Measurements from ENCODE around the gene FTCD. TPM values are rescaled to one million over a fixed set of nuclear protein-coding genes. Genes with fewer than 3 reads are reported as not detected.

Gene FTCD
- total and polyA plus RNA-seq, 2 of the 4 experiments (the other 2 are of a cell fraction) = 0.55 TPM; not detected in 1

DNA sequence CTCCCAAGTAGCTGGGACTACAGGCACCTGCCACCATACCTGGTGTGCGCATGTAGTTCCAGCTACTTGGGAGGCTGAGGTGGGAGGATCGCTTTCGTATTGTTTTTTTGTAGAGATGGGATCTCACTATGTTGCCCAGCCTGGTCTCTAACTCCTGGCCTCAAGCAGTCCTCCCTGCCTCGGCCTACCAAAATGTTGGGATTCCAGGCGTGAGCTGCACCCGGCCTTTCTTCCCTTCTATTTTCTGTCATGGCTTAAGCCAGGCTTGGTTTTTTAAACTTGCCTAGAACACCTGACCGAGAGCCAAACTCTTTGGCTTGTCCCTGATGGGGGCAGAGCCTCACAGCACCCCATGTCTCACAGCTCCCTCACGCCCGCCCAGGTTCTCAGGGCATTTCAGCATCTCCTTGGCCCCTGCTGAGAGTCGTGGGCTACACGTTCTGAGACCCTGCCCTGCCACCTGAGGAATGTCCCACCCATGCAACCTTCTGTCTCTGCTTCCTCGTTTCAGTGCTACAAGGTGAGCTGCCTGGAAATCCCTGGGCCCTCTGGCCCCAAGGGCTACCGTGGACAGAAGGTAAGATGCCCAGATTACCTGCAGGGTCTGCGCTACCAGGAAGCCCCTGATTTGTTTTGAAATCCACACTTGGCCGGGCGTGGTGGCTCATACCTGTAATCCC is 41.7 kb downstream of the FTCD start (continued):
- TF ChIP-seq, protein P1, sequence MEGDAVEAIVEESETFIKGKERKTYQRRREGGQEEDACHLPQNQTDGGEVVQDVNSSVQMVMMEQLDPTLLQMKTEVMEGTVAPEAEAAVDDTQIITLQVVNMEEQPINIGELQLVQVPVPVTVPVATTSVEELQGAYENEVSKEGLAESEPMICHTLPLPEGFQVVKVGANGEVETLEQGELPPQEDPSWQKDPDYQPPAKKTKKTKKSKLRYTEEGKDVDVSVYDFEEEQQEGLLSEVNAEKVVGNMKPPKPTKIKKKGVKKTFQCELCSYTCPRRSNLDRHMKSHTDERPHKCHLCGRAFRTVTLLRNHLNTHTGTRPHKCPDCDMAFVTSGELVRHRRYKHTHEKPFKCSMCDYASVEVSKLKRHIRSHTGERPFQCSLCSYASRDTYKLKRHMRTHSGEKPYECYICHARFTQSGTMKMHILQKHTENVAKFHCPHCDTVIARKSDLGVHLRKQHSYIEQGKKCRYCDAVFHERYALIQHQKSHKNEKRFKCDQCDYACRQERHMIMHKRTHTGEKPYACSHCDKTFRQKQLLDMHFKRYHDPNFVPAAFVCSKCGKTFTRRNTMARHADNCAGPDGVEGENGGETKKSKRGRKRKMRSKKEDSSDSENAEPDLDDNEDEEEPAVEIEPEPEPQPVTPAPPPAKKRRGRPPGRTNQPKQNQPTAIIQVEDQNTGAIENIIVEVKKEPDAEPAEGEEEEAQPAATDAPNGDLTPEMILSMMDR (conservative IDR thresholded peaks at IDR 0.05; ENCODE audit: low read depth, low read length) = no peak
- TF ChIP-seq NFE2L2 (IDR thresholded peaks at IDR 0.05; ENCODE audit: low read depth, low read length) = no peak
- TF ChIP-seq POLR2A (IDR thresholded peaks at IDR 0.05; ENCODE audit: low read depth, low read length) = no peak

DNA sequence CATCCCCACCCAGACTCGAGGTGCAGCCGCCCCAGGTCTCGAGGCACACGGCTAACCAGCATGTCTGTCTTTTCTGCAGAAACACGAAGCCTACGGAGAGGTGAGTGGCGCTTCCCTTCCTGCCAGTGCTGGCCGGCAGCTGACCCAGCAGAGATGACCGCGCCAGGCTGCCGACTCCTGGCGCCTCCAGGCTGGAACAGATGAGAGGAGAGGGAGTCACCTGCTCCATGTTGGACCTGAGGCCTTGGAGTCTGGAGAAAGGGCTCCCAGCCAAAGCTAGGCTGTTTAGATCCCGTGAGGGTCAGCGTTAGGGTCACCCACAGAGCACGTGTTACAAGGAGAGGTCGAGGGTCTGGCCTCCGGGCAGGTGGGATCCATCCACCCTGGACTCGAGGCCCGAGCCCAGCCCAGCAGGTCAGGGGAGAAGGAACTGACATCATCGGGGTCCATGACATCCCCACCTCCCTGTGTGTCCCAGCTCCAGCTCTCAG is 42.6 kb downstream of the FTCD start:
- Histone ChIP-seq H3K4ac (ENCODE audit: low read depth, low read length) (no peak overlapping the region), H2AK9ac (replicated peaks; ENCODE audit: low read depth, low read length, poor library complexity) (peak overlapping the region; percentile 25), H3K36me3 (ENCODE audit: control insufficient read depth, insufficient read depth, low read length) (peaks cover 85% of the 10 kb centered on the region), H3K9ac (ENCODE audit: low read depth, low read length) (no peak overlapping the region), H2AFZ (replicated peaks; ENCODE audit: low read length, poor library complexity) (peak overlapping the region; percentile 32), H2BK15ac (ENCODE audit: low read depth, low read length) (no peak overlapping the region), H2BK5ac (ENCODE audit: low read depth, low read length, poor library complexity, severe bottlenecking) (no peak overlapping the region), H4K5ac (ENCODE audit: low read depth, low read length) (no peak overlapping the region), H3K79me1 (ENCODE audit: low read depth in 1 of 2, low read length in 2 of 2) (peaks cover 24 to 74% of the 10 kb centered on the region in 2 experiments), H3K9me3 (ENCODE audit: control insufficient read depth, insufficient read depth, low read length) (peaks cover 5% of the 10 kb centered on the region), H3K9me1 (ENCODE audit: insufficient read depth, low read length) (peaks cover 5% of the 10 kb centered on the region; the same call in 1 of the 2 replicates), H3K4me1 (ENCODE audit: control insufficient read depth, insufficient read depth, low read length) (peaks cover 2% of the 10 kb centered on the region; the same call in 1 of the 2 replicates), H2BK120ac (ENCODE audit: low read depth, low read length) (no peak overlapping the region), H3K18ac (ENCODE audit: low read depth, low read length) (no peak overlapping the region), H4K20me1 (ENCODE audit: insufficient read depth, low read length) (peaks cover 86% of the 10 kb centered on the region), H3K56ac (ENCODE audit: extremely low read depth, insufficient read depth, low read length) (no peak overlapping the region), H3K27me3 (ENCODE audit: control insufficient read depth, insufficient read depth, low read length) (no peaks in the 10 kb centered on the region), H3K23ac (ENCODE audit: low read depth, low read length) (no peak overlapping the region), H4K8ac (ENCODE audit: low read depth in 2 of 2, low read length in 2 of 2) (no peak overlapping the region), H3K27ac (ENCODE audit: insufficient read depth, low read length) (no peak overlapping the region), H2BK20ac (ENCODE audit: low read depth, low read length) (no peak overlapping the region), H3K4me2 (ENCODE audit: low read depth, low read length) (no peak overlapping the region), H3K14ac (replicated peaks; ENCODE audit: low read depth, low read length) (no peak overlapping the region), H2AK5ac (ENCODE audit: low read depth, low read length) (no peak overlapping the region), H3K4me3 (ENCODE audit: insufficient read depth, low read depth, low read length) (no peak overlapping the region), H4K91ac (ENCODE audit: insufficient read depth, low read depth, low read length) (no peak overlapping the region)
- DNase-seq (no peak), ATAC-seq (ENCODE audit: low read depth) (no peak)
- 98% methylated on average over 8 of the region's 20 CpGs; no CpG with 5 or more reads in 1 of the 2 experiments for WGBS, 2 experiments (ENCODE audit: extremely low coverage in 2 of 2, insufficient read length in 1 of 2)
- dilution Hi-C loops (cut with HindIII; ENCODE audit: low sequenced_read_pairs, unreplicated experiment) = no loop called here
- intact Hi-C loops (cut with micrococcal nuclease) = no loop called here
- in situ Hi-C loops (cut with MboI; ENCODE audit: low sequenced_read_pairs) = no loop called here
- ChIA-PET CTCF (no interaction called here), POLR2A (ENCODE audit: unreplicated experiment) (no interaction called here)
- no TSS peak for BruUV-seq (replicated peaks)
- TF ChIP-seq MAFK (IDR thresholded peaks at IDR 0.05; ENCODE audit: low read depth, low read length) (no peak), NFE2L2 (IDR thresholded peaks at IDR 0.05; ENCODE audit: low read depth, low read length) (no peak), BHLHE40 (IDR thresholded peaks at IDR 0.05; ENCODE audit: low read depth, low read length) (no peak), CHD1 (IDR thresholded peaks at IDR 0.05; ENCODE audit: low read depth, low read length) (no peak), MAZ (IDR thresholded peaks at IDR 0.05; ENCODE audit: borderline replicate concordance, low read depth, low read length) (no peak), FOS (IDR thresholded peaks at IDR 0.05; ENCODE audit: low read depth, low read length) (no peak), SMC3 (IDR thresholded peaks at IDR 0.05; ENCODE audit: low read depth, low read length) (no peak)
- TF ChIP-seq, protein P2, sequence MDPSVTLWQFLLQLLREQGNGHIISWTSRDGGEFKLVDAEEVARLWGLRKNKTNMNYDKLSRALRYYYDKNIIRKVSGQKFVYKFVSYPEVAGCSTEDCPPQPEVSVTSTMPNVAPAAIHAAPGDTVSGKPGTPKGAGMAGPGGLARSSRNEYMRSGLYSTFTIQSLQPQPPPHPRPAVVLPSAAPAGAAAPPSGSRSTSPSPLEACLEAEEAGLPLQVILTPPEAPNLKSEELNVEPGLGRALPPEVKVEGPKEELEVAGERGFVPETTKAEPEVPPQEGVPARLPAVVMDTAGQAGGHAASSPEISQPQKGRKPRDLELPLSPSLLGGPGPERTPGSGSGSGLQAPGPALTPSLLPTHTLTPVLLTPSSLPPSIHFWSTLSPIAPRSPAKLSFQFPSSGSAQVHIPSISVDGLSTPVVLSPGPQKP (IDR thresholded peaks at IDR 0.05; ENCODE audit: borderline replicate concordance, low read depth, low read length) = no peak
- TF ChIP-seq, protein P1 (conservative IDR thresholded peaks at IDR 0.05; ENCODE audit: low read depth, low read length) = no peak
